Suprapubic skin (tissue), 4 donors: Measurements from ENCODE around the gene LRRC70. TPM values are rescaled to one million over a fixed set of nuclear protein-coding genes. Genes with fewer than 3 reads are reported as not detected.

Source experiments
- DNase-seq, 2 donors: peaks; one replicate each; pipeline ENCODE4 v3.0.0-alpha.2; 2019; ENCODE audit warnings: low spot score in 2 of 2
- H3K27ac ChIP-seq: fragments of 200-600 bp; sonication (generic); one replicate; pipeline ENCODE4 v1.5.1; 2019
- H3K27me3 ChIP-seq: fragments of 200-600 bp; sonication (generic); one replicate; pipeline ENCODE4 v1.5.1; 2019
- H3K36me3 ChIP-seq: fragments of 200-600 bp; sonication (generic); one replicate; pipeline ENCODE4 v1.5.1; 2019
- H3K4me1 ChIP-seq: fragments of 200-600 bp; sonication (generic); one replicate; pipeline ENCODE4 v1.5.1; 2019
- H3K4me3 ChIP-seq: fragments of 200-600 bp; sonication (generic); one replicate; pipeline ENCODE4 v1.5.1; 2019; ENCODE audit warnings: mild to moderate bottlenecking
- H3K9me3 ChIP-seq: fragments of 200-600 bp; sonication (generic); one replicate; pipeline ENCODE4 v1.5.1; 2019
- EP300 ChIP-seq: sonication (generic); formaldehyde crosslinking; IDR thresholded peaks from one replicate; pipeline ENCODE4 v1.6.1; 2017; ENCODE audit warnings: antibody characterized with exemption
- POLR2A ChIP-seq, 2 donors: fragments of 450-650 bp; IDR thresholded peaks; one replicate each; pipeline ENCODE4 v1.6.1; 2017; ENCODE audit warnings: antibody characterized with exemption in 2 of 2, mild to moderate bottlenecking in 2 of 2, moderate library complexity in 2 of 2
- POLR2AphosphoS5 ChIP-seq, 3 donors: sonication (generic); formaldehyde crosslinking; IDR thresholded peaks; one replicate each; pipeline ENCODE4 v1.6.1; 2017; ENCODE audit warnings: antibody characterized with exemption in 3 of 3
- WGBS: methylation state at CpG from one replicate; pipeline ENCODE4 v1.1.5; 2018; 5-methylcytosine and 5-hydroxymethylcytosine counted together
- total RNA-seq, 4 donors: library from RNA; depleted of rRNA; stranded (reverse); fragments of >200 nt; gene quantifications; one replicate each; pipeline ENCODE4 v1.1.0, GENCODE V29; 2016
- TF ChIP-seq, protein P1 (sequence below), 2 donors: fragments of 200-600 bp in 1 of 2; fragments of 450-650 bp in 1 of 2; sonication (generic) in 1 of 2; IDR thresholded peaks; one replicate each; pipeline ENCODE4 v1.5.1; 2016 to 2019; ENCODE audit warnings: antibody characterized with exemption in 2 of 2, mild to moderate bottlenecking in 1 of 2, moderate library complexity in 1 of 2

Gene LRRC70
- total RNA-seq, 4 donors from 2014 or later: 1.8 to 6.1 (median 2.9) TPM

DNA sequence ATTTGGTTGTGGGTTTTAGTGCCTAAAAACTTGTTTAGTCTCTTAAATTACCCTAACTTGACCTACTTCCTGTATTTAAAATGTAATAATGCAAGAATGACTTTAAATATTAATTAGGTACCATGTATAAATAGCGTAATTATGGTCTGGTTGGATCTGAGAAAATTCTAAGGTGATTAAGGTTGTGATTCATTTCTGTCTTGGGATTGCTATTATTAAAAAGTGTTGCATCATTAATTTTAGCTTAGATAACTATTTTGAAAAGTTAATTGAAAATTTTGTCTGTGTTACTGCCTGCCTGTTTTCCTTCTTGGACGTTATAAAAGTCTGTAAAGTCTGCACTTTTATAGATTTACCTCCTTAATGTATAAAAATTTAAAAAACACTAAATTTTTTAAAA lies 11.8 kb downstream of the LRRC70 start:
- Histone ChIP-seq H3K36me3 (peaks cover 12% of the 10 kb centered on the region), H3K4me3 (no peak overlapping the region), H3K9me3 (no peaks in the 10 kb centered on the region), H3K27me3 (no peaks in the 10 kb centered on the region), H3K27ac (no peak overlapping the region), H3K4me1 (no peaks in the 10 kb centered on the region)
- no peak for DNase-seq
- TF ChIP-seq POLR2A (IDR thresholded peaks at IDR 0.05) (no peak), POLR2AphosphoS5 (IDR thresholded peaks at IDR 0.05) (no peak), EP300 (no peak)
- TF ChIP-seq, protein P1, sequence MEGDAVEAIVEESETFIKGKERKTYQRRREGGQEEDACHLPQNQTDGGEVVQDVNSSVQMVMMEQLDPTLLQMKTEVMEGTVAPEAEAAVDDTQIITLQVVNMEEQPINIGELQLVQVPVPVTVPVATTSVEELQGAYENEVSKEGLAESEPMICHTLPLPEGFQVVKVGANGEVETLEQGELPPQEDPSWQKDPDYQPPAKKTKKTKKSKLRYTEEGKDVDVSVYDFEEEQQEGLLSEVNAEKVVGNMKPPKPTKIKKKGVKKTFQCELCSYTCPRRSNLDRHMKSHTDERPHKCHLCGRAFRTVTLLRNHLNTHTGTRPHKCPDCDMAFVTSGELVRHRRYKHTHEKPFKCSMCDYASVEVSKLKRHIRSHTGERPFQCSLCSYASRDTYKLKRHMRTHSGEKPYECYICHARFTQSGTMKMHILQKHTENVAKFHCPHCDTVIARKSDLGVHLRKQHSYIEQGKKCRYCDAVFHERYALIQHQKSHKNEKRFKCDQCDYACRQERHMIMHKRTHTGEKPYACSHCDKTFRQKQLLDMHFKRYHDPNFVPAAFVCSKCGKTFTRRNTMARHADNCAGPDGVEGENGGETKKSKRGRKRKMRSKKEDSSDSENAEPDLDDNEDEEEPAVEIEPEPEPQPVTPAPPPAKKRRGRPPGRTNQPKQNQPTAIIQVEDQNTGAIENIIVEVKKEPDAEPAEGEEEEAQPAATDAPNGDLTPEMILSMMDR (IDR thresholded peaks at IDR 0.05): no peak
- 94% methylated on average over 2 of the region's 2 CpGs for WGBS

DNA sequence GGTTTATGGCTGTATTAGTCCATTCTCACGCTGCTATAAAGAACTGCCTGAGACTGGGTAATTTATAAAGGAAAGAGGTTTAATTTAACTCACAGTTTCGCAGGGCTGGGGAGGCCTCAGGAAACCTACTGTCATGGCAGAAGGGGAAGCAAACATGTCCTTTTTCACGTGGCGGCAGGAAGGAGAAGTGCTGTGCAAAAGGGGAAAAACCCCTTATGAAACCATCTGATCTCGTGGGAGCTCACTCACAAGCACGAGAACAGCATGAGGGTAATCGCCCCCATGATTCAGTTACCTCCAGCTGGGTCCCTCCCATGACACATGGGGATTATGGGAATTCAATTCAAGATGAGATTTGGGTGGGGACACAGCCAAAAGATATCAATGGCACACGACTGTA lies 13.9 kb downstream of the LRRC70 start:
- Histone ChIP-seq H3K4me1 (no peaks in the 10 kb centered on the region), H3K9me3 (no peaks in the 10 kb centered on the region), H3K4me3 (no peak overlapping the region), H3K27ac (no peak overlapping the region), H3K27me3 (no peaks in the 10 kb centered on the region), H3K36me3 (peaks cover 12% of the 10 kb centered on the region)
- 89% methylated on average over 8 of the region's 8 CpGs for WGBS
- TF ChIP-seq, protein P1 (IDR thresholded peaks at IDR 0.05): no peak
- DNase-seq: no peak

DNA sequence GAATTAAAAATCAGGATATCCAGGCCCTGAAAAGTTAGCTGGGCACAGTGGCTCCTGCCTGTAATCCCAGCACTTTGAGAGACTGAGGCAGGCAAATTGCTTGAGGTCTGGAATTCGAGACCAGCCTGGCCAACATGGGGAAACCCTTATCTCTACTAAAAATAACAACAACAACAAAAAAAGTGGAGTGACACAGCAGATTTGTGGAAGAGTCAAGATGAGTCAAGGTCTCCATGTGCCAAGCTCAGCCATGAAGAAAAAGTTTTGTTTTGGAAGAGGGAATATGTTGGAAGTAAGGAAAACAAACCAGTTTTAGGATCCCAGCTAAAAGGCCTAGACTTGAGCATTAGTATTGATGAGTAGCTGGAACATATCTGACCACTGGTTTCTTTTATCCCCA lies 14.7 kb downstream of the LRRC70 start:
- Histone ChIP-seq H3K27ac (no peak overlapping the region), H3K9me3 (no peaks in the 10 kb centered on the region), H3K27me3 (no peaks in the 10 kb centered on the region), H3K4me1 (no peaks in the 10 kb centered on the region), H3K4me3 (no peak overlapping the region), H3K36me3 (peaks cover 12% of the 10 kb centered on the region)
- 90% methylated on average over 1 of the region's 1 CpG for WGBS
- TF ChIP-seq POLR2A (IDR thresholded peaks at IDR 0.05) (no peak), EP300 (no peak), POLR2AphosphoS5 (IDR thresholded peaks at IDR 0.05) (no peak)
- TF ChIP-seq, protein P1 (IDR thresholded peaks at IDR 0.05): no peak
- DNase-seq: no peak

DNA sequence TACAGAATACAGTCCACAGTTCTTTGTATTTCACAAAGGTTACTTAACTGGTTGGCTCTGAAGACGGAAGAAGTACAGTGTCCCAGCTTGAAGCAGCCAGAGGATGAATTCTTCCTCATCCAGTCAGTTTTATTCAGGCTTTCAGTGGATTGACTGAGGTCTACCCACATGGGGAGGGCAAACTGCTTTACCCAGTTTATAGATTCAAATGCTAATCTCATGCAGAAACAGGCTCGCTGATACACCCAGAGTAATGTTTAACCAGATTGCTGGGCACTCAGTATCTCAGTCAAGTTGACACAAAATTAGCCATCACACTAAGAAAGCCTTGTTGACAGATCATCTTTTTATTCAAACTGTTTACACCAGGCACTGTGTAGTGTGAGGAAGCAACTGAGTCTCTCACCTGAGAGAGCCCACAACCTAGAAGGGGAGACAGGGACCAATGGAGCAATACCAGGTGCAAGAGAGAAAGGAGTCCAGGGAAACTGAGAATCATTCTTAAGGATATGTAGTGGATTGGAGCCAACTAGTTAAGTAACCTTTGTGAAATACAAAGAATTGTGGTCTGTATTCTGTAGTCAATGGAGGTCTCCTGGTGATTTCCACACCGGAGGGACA lies 15.9 kb downstream of the LRRC70 start:
- TF ChIP-seq, protein P1 (IDR thresholded peaks at IDR 0.05): no peak
- TF ChIP-seq POLR2AphosphoS5 (IDR thresholded peaks at IDR 0.05) (no peak), EP300 (no peak), POLR2A (IDR thresholded peaks at IDR 0.05) (no peak)
- Histone ChIP-seq H3K4me3 (no peak overlapping the region), H3K9me3 (no peaks in the 10 kb centered on the region), H3K27me3 (no peaks in the 10 kb centered on the region), H3K27ac (no peak overlapping the region), H3K4me1 (no peaks in the 10 kb centered on the region), H3K36me3 (peaks cover 12% of the 10 kb centered on the region)
- DNase-seq: no peak
- 97% methylated on average over 3 of the region's 3 CpGs for WGBS

DNA sequence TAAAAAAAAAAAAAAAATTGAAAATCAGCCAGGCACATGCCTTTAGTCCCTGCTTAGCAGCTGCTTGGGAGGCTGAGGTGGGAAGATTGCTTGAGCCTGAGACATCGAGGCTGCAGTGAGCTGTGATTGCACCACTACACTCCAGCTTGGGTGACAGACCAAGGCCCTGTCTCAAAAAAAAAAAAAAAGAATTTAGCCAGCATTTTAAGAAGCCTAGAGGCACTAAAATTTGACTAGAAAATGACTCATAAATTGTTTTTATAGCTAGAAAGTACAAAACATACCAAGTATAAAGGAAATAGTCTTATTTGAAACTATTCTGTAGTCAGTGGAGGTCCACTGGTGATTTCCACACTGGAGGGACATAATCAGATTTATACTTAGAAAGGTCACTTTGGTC lies 17.5 kb downstream of the LRRC70 start:
- no peaks in the 10 kb centered on the region for H3K27me3 ChIP-seq
- DNase-seq: no peak
- TF ChIP-seq POLR2A (IDR thresholded peaks at IDR 0.05): no peak
- TF ChIP-seq, protein P1 (IDR thresholded peaks at IDR 0.05): no peak
- no peak for TF ChIP-seq POLR2AphosphoS5 (IDR thresholded peaks at IDR 0.05)
- no peak for TF ChIP-seq EP300
- no peak overlapping the region for H3K4me3 ChIP-seq
- WGBS: 86% methylated on average over 1 of the region's 1 CpG
- peaks cover 12% of the 10 kb centered on the region for H3K36me3 ChIP-seq
- H3K4me1 ChIP-seq: no peaks in the 10 kb centered on the region
- no peak overlapping the region for H3K27ac ChIP-seq
- H3K9me3 ChIP-seq: no peaks in the 10 kb centered on the region
